ENCODE data around the gene DYNC2I2. TPM values are rescaled to one million over a fixed set of nuclear protein-coding genes. Genes with fewer than 3 reads are reported as not detected.

Gene DYNC2I2
- total and polyA plus RNA-seq, 2 donors (not counting 3 experiments of a cell fraction or from before 2014, with no cell fraction given), result 73.6 to 82.6 TPM

DNA sequence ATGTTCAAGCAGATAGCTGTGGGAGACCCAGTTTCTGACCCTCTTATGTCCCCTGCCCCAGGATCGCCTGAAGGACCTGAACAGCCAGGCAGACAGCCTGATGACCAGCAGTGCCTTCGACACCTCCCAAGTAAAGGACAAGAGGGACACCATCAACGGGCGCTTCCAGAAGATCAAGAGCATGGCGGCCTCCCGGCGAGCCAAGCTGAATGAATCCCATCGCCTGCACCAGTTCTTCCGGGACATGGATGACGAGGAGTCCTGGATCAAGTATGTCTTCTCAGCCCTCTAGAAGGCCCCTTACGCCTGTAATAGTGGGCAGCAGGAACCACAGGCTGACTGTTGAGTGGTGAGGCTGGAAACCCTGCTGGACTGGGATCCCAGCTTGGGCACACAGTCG lies 41.1 kb downstream of the DYNC2I2 start:
- Histone ChIP-seq H3K9me1 (replicated peaks; ENCODE audit: control insufficient read depth, extremely low read depth, insufficient read depth, low read length) (no peaks in the 10 kb centered on the region), H2AFZ (ENCODE audit: low read depth, low read length) (no peak overlapping the region), H3K9me3 (replicated peaks; ENCODE audit: control insufficient read depth, insufficient read depth, low read length) (no peaks in the 10 kb centered on the region), H3K79me2 (ENCODE audit: control insufficient read depth, insufficient read depth, low read length) (no peaks in the 10 kb centered on the region), H3K4me3 (replicated peaks in 1 of 3; ENCODE audit: insufficient read depth in 1 of 3, low read depth in 1 of 3, low read length in 3 of 3) (no peak overlapping the region), H3K27ac (ENCODE audit: insufficient read depth, low read depth, low read length) (no peak overlapping the region), H3K27me3 (ENCODE audit: control insufficient read depth in 2 of 2, insufficient read depth in 2 of 2, low read length in 2 of 2) (no peaks in the 10 kb centered on the region), H3K36me3 (ENCODE audit: control insufficient read depth in 2 of 2, extremely low read depth in 1 of 2, insufficient read depth in 2 of 2, low read length in 2 of 2) (peaks cover 53 to 72% of the 10 kb centered on the region in 2 experiments), H3K4me1 (ENCODE audit: control insufficient read depth, extremely low read depth, insufficient read depth, low read length) (no peaks in the 10 kb centered on the region), H4K20me1 (replicated peaks; ENCODE audit: control insufficient read depth, extremely low read depth, insufficient read depth, low read length) (no peaks in the 10 kb centered on the region), H3K9ac (replicated peaks; ENCODE audit: extremely low read depth, insufficient read depth, low read length) (no peak overlapping the region), H3K4me2 (ENCODE audit: insufficient read depth, low read length) (no peak overlapping the region)
- DNase-seq (ENCODE audit: low read depth, low spot score) (no peak), FAIRE-seq (no peak)
- dilution Hi-C loops (cut with MboI; ENCODE audit: extremely low pct_ligation_motif_present, low sequenced_read_pairs), result no loop called here
- TF ChIP-seq, protein P1, sequence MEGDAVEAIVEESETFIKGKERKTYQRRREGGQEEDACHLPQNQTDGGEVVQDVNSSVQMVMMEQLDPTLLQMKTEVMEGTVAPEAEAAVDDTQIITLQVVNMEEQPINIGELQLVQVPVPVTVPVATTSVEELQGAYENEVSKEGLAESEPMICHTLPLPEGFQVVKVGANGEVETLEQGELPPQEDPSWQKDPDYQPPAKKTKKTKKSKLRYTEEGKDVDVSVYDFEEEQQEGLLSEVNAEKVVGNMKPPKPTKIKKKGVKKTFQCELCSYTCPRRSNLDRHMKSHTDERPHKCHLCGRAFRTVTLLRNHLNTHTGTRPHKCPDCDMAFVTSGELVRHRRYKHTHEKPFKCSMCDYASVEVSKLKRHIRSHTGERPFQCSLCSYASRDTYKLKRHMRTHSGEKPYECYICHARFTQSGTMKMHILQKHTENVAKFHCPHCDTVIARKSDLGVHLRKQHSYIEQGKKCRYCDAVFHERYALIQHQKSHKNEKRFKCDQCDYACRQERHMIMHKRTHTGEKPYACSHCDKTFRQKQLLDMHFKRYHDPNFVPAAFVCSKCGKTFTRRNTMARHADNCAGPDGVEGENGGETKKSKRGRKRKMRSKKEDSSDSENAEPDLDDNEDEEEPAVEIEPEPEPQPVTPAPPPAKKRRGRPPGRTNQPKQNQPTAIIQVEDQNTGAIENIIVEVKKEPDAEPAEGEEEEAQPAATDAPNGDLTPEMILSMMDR (IDR thresholded peaks at IDR 0.05; ENCODE audit: extremely low read depth in 1 of 2, insufficient read depth in 1 of 2, low read depth in 1 of 2, low read length in 2 of 2), result no peak
- TF ChIP-seq POLR2A (IDR thresholded peaks at IDR 0.05; ENCODE audit: low read depth, low read length), result no peak
- no peak for TF ChIP-seq POLR2AphosphoS5 (IDR thresholded peaks at IDR 0.05; ENCODE audit: insufficient read depth, low read depth, low read length)
- TF ChIP-seq, protein P2, sequence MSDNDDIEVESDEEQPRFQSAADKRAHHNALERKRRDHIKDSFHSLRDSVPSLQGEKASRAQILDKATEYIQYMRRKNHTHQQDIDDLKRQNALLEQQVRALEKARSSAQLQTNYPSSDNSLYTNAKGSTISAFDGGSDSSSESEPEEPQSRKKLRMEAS (IDR thresholded peaks at IDR 0.05; ENCODE audit: insufficient read depth, insufficient read length), result no peak
- TF ChIP-seq EZH2 (IDR thresholded peaks at IDR 0.05; ENCODE audit: borderline replicate concordance, low read depth, low read length, severe bottlenecking), result no peak
- no TSS peak for BruUV-seq (replicated peaks)
- CTCF ChIA-PET, result interaction anchor here (1.4 kb wide), 1 partner anchor 27 kb away, joined by 3 read pairs; no protein-coding TSS in a partner anchor
- intact Hi-C loops (cut with micrococcal nuclease), result no loop called here
- POLR2A ChIA-PET, result no interaction called here

DNA sequence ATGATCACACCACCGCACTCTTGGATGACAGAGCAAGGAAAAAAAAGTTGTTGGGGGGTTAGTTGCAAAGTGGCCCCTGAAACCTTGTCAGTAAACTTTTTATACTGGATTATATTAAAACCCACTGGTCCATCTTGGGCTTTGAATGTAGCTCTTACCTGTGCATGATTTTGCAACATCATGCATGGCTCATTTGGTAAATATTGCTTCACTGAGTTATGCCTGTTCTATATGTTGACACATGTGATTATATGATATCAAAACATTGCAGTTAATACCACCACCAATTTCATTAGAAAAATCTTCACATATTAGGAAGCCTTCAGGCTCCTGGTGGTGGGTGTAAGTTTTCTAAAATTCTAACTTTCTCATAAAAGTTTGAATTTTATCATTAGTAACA lies 41.9 kb downstream of the DYNC2I2 start:
- POLR2A ChIA-PET, result no interaction called here
- no peaks in the 10 kb centered on the region for H3K9me1 ChIP-seq (replicated peaks; ENCODE audit: control insufficient read depth, extremely low read depth, insufficient read depth, low read length)
- no peak overlapping the region for H3K9ac ChIP-seq (replicated peaks; ENCODE audit: extremely low read depth, insufficient read depth, low read length)
- no peaks in the 10 kb centered on the region for H3K79me2 ChIP-seq (ENCODE audit: control insufficient read depth, insufficient read depth, low read length)
- H3K9me3 ChIP-seq (replicated peaks; ENCODE audit: control insufficient read depth, insufficient read depth, low read length), result no peaks in the 10 kb centered on the region
- dilution Hi-C loops (cut with MboI; ENCODE audit: extremely low pct_ligation_motif_present, low sequenced_read_pairs), result no loop called here
- CTCF ChIA-PET, result interaction anchor here (1.4 kb wide), 1 partner anchor 27 kb away, joined by 3 read pairs; no protein-coding TSS in a partner anchor
- no peaks in the 10 kb centered on the region for H3K4me1 ChIP-seq (ENCODE audit: control insufficient read depth, extremely low read depth, insufficient read depth, low read length)
- H3K36me3 ChIP-seq (ENCODE audit: control insufficient read depth in 2 of 2, extremely low read depth in 1 of 2, insufficient read depth in 2 of 2, low read length in 2 of 2), result peaks cover 57 to 73% of the 10 kb centered on the region in 2 experiments
- no peak for DNase-seq (ENCODE audit: low read depth, low spot score)
- no peak overlapping the region for H2AFZ ChIP-seq (ENCODE audit: low read depth, low read length)
- TF ChIP-seq, protein P1 (IDR thresholded peaks at IDR 0.05; ENCODE audit: extremely low read depth in 1 of 2, insufficient read depth in 1 of 2, low read depth in 1 of 2, low read length in 2 of 2), result no peak
- TF ChIP-seq, protein P2 (IDR thresholded peaks at IDR 0.05; ENCODE audit: insufficient read depth, insufficient read length), result no peak
- no peak for TF ChIP-seq GATA2 (IDR thresholded peaks at IDR 0.05; ENCODE audit: insufficient read depth, insufficient read length, low read depth, low read length)
- no peak for TF ChIP-seq EZH2 (IDR thresholded peaks at IDR 0.05; ENCODE audit: borderline replicate concordance, low read depth, low read length, severe bottlenecking)
- no peak for TF ChIP-seq POLR2AphosphoS5 (IDR thresholded peaks at IDR 0.05; ENCODE audit: insufficient read depth, low read depth, low read length)
- TF ChIP-seq FOS (IDR thresholded peaks at IDR 0.05; ENCODE audit: borderline replicate concordance, insufficient read depth, low read length), result no peak
- TF ChIP-seq JUN (IDR thresholded peaks at IDR 0.05; ENCODE audit: borderline replicate concordance, insufficient read depth, insufficient read length, low read depth), result no peak
- no peak for TF ChIP-seq POLR2A (IDR thresholded peaks at IDR 0.05; ENCODE audit: low read depth, low read length)
- no peak overlapping the region for H3K4me2 ChIP-seq (ENCODE audit: insufficient read depth, low read length)
- no peaks in the 10 kb centered on the region for H3K27me3 ChIP-seq (ENCODE audit: control insufficient read depth in 2 of 2, insufficient read depth in 2 of 2, low read length in 2 of 2)
- BruUV-seq (replicated peaks), result no TSS peak
- H3K4me3 ChIP-seq (replicated peaks in 1 of 3; ENCODE audit: insufficient read depth in 1 of 3, low read depth in 1 of 3, low read length in 3 of 3), result no peak overlapping the region
- no peaks in the 10 kb centered on the region for H4K20me1 ChIP-seq (replicated peaks; ENCODE audit: control insufficient read depth, extremely low read depth, insufficient read depth, low read length)
- FAIRE-seq, result no peak
- H3K27ac ChIP-seq (ENCODE audit: insufficient read depth, low read depth, low read length), result no peak overlapping the region
- intact Hi-C loops (cut with micrococcal nuclease), result no loop called here

All from endothelial cell of umbilical vein (primary cell).